ENCODE data around the gene FRAS1.
"Not testable (repeated sequence)": the region's sequence is repeated elsewhere in the genome, so short reads cannot be mapped to it uniquely, and the experiment has no call there.

The FRAS1 gene

DNA sequence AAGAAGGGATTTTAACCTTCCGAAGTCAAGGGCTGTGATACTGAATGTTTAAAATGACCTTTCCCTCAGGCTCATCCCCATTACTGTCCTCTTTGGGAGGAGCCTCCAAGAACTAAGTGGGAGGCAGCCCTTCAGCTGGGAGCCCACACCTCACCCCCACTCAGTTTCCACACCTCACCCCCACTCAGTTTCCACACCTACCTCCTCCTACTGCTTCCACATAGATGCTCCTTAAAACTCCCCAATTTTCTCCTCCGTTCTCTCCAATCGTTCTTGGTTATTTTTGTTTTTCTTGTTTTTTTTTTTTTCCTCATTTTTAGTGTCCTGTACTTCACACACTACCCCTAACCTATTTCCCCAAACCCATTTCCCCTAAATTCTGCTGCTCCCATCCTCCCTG, 462.8 kb downstream of the FRAS1 start:
- DNase-seq, result no peak

GRCh38 chr4:78520808-78521226, 463.7 kb downstream of the FRAS1 start:
- no peak for DNase-seq

DNA sequence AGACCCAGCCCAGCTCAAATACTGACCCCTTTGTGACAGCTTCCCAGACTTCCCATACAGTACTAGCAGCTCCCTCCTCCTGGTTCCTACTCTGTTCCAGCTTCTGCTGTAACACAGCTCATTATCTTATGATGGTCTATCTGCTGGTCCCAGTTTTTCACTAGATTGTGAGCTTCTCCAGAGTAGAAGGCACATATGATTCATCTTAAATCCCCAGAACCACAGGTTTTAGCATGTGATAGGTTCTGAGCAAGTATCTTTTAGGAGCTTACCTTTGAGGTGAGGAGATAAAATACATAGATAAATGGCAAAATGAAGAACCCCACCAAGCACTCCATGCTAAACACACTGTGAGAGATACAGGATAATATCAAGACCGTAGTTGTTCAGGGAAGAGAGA, 466.9 kb downstream of the FRAS1 start:
- no peak for DNase-seq

DNA sequence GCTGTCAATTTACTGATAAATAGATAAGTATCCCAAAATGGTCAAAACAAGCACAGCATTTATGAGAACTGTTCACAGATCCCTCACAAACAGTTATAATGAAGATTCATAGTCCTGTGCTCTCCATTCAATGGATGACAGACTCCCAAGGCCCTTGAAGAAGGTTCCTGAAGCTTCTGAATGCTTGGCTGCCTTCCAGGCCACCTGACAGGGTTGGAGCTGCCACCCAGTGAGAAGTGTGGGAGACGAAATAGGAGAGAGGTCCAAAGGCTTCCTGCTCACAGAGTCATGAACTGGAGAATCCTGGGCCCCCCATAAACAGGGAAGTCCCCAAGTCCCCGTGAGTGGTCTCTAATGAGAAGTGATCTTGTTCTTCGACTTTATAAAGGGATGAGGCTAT, 468.4 kb downstream of the FRAS1 start:
- no peak for DNase-seq

- no peak for DNase-seq
Observed at GRCh38 chr4:78527103-78527502, 470.0 kb downstream of the FRAS1 start.

GRCh38 chr4:78527555-78527954, 470.4 kb downstream of the FRAS1 start:
- no peak for DNase-seq

DNA sequence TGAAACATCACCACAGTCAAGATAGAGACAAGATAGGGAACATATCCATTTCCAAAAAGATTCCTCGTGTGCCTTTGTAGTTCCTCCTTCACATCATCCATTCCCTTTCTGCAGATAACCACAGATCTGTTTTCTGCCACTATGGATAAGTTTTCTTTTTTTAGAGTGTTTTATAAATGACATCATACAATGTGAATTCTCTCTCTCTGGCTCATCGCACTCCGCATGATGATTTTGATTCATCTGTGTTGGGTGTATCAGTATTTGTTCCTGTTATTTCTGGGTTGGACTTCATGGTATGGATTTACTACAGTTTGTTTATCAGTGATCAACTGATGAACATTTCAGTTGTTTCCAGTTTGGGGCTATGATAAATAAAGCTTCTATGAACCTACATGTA, 471.2 kb downstream of the FRAS1 start:
- no peak for DNase-seq

DNA sequence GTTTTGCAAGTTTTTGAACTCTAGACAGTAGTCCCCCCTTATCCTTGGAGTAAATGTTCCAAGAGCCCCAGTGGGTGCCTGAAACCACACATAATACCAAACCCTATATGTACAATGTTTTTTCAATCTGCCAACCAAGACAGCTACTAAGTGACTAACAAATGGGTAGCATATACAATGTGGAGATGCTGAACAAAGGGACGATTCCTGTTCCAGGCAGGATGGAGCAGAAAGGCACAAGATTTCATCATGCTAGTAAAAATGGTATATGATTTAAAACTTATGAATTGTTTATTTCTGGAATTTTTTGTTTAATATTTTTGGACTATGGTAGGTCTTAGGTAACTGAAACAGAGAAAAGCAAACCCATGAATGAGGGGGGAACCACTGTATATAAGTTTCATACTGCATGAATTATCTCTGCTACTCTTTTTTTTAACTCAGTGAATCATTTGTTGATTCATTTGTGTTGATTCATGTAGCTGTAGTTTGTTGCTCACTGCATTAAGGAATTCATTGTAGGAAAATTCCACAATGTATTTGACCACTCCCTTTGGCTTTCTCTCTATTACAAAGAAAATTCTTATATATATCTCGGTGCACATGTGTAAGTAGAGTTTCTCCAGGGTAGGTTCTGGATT, 472.6 kb downstream of the FRAS1 start:
- no peak for DNase-seq

DNA sequence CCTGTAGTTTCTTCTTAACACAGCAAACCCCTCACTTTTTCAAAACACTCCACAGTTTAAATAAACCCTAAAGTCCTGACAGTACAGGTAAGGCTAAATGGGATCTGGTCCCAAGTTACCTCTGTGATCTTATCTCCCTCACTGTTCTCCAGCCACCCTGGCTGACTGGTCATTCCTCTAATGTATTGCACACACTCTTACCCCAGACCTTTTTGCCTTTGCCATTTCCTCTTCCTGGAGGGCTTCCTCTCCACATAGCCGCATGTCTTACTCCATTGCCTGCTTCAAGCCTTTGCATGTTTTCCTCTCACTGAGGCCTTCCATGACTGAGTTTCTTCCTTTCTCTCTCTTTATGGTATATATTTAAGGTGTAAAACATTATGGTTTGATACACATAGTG, 474.9 kb downstream of the FRAS1 start:
- DNase-seq, result no peak

DNA sequence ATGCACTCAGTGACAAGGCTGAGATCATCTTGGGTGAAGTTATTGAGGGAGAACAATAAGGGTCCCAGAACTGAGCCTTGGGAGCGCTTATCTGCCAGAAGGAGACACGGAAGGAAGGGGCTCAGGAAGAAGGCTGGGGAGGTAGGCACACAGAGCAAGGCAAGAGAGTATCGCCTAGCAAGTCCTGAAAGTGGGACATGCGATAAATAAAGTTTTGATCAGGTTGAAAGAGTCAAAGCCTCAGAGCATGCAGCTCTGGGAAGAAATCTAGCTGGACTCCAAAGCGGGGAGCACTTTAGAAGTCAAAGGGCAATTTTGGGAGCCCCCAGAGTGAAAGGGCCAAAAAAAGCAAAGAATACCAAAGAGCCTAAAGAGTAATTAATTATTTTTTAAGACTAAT, 476.7 kb downstream of the FRAS1 start:
- no peak for DNase-seq

DNA sequence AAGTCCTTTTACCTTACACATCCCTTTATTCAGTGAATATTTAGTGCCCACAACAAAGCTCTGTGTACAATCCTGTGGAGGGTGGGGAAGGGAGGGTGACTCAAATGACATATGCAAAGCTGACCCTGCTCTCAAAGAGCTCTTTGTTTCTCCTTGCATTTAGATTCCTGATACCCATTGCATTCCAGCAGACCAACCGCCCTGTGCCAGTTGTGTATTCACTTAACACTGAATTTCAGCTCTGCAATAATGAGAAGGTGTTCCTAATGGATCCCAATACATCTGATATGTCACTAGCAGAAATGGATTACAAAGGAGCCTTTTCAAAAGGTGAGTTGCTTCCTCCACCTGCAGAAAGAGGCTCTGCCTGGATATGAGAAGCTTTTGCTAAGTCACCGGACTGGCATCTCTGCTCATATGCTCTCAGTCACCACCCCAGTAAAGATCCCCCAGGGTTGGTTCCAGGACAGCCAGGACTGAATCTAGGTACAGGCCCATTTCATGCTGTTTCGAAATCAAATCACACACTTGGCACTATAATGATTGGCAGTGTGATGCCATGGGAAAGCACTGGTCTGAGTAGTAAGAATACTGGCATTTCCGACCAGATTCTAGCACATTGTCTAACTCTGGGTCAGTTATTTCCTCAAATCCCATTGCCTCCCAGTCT, 477.3 kb downstream of the FRAS1 start:
- DNase-seq, result no peak

- no peak for DNase-seq
Observed at GRCh38 chr4:78542373-78542772, 485.2 kb downstream of the FRAS1 start.

DNA sequence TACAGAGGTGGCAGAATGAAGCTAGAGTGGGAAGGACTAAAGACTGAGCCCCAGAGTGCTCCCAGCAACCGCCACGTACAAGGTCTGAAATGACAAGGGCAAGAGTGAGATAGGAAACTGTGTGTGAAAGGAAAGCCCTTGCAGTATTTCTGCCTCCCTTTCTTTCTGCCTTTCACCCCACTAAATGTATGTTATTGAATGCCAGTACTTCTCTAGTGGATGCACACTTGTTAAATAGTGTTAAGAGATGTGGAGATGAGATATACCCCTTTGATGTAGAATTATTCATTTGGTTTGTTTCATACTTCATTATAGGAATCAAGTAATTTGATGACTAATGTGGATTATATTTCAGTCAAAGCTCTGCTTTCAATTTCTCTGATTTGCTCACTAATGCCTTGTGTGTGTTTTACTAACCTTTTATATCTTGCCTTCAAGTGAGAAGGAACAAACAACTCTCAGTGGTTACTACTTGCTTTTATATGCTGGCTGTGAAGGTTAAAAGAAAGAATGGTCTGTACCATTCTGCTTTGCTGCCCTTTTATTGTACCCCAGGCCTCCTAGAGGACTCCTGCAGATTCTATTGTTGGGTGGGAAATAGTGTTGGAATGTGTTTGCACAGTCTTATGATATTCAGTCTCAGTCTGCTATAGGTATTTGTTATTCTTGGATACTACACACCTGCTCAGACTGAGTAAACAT, 486.5 kb downstream of the FRAS1 start:
- no peak for DNase-seq

DNA sequence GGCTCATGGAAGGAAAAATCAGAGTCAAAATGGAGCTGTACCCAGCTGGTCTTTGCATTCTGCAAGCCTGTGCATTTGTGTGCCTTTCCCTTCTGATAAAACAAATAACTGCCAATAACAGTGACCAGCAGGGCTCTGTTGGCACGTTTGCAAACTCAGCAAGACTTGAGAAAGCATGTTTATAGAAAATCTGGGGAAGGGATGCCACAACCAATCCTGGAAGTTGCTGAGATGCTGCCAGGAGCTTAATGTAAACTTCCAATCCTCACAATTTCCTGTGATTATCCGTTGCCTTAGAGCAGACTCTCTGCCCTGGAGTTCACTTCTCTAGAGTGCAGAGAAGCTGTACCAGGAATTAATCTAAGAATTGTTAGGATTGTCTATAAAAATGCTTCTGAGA, 487.6 kb downstream of the FRAS1 start:
- DNase-seq, result no peak

DNA sequence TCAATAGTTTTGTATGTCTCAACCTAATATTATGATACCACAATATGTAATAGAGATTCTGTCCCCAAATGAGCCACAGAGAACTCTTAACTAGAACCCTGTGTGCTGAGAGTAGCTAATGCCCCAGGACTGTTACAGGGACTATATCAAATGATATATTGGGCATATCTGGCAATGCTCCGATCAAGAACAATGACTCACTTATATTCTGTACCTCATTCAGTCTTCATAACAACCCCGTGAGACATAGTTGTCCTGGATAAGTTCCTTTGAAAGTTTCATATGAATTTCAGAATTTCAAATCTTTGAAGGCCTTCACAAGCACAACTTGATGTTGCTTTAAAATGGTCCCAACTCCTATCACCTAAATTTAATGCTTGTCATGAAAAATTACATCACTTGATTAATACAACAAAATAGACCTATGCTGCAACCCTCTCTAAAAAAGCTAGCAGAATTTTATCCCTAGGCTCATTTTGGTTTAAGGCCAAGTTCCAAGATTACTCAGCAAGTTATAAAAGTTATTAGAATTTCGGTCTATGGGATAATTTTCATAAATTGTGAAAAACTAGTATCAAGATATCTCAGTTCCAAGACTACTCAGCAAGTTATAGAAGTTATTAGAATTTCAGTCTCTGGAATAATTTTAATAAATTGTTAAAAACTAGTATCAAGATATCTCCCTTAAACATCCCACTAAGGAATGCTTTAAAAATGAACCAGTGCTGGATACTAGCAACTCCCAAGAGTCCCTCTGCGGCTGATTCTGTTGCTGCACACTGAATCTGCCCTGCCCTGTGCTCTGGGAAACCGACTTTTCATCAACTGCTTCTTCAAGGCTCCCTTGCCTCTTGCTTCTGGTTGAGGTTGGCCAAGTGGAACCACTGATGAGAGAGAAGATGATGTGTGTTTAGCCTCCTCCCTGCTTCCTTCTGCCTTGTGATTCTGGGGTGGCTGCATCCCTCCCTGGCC, 488.4 kb downstream of the FRAS1 start:
- DNase-seq, result no peak

- not testable (repeated sequence) for DNase-seq
Observed at GRCh38 chr4:78547899-78548298, 490.8 kb downstream of the FRAS1 start.

GRCh38 chr4:78548889-78549288, 491.8 kb downstream of the FRAS1 start:
- DNase-seq, result not testable (repeated sequence)

- no peak for DNase-seq
Observed at GRCh38 chr4:78551420-78552351, 494.6 kb downstream of the FRAS1 start, which contains the start of gene ANXA3. Gene ANXA3, plus strand, starts transcription at chr4:78551770. Its CDS starts 2,704 bp downstream, at chr4:78554474.

GRCh38 chr4:78552389-78553042, 495.4 kb downstream of the FRAS1 start:
- no peak for DNase-seq

DNA sequence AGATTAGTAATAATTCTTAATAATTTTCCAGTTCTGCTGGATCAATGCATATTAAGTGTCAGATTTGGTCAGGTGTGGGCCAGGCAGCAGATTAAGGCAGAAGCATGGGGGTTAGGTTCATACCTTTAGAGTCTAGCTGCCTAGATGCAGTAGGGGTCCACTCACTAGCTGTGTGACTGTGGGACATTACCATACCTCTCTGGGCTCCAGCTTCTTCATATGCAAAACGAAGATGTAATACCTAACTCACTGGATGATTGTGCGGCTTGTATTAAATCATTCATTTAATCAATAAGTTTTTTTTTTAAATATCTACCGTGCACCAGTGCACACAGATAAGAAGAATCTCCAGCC, 495.9 kb downstream of the FRAS1 start:
- DNase-seq, result no peak

- DNase-seq, result no peak
Observed at GRCh38 chr4:78553529-78554060, 496.5 kb downstream of the FRAS1 start.
